DOHH2 (cell line): ENCODE data around the gene ADH1C.

ENCODE experiments used
- H3F3A ChIP-seq: fragments of 200-600 bp; sonication (generic), shearing (Covaris generic); 2 replicates; pipeline ENCODE4 v1.6.0; 2016; ENCODE audit warnings: antibody characterized with exemption, mild to moderate bottlenecking; ENCODE audit not compliant: control insufficient read depth, insufficient read depth
- H3K27ac ChIP-seq: fragments of 200-600 bp; sonication (generic); 2 replicates; pipeline ENCODE4 v1.5.1; 2014; ENCODE audit warnings: low read depth, mild to moderate bottlenecking, low read length, moderate library complexity
- H3K27me3 ChIP-seq: fragments of 200-600 bp; sonication (generic); 2 replicates; pipeline ENCODE4 v1.6.1; 2014; ENCODE audit warnings: mild to moderate bottlenecking, low read length, mixed read lengths; ENCODE audit not compliant: control insufficient read depth
- H3K36me3 ChIP-seq: fragments of 200-600 bp; sonication (generic); 2 replicates; pipeline ENCODE4 v1.6.1; 2014; ENCODE audit warnings: mild to moderate bottlenecking, low read length, moderate library complexity, mixed read lengths; ENCODE audit not compliant: control insufficient read depth
- H3K4me1 ChIP-seq: fragments of 200-600 bp; sonication (generic); 2 replicates; pipeline ENCODE4 v1.6.1; 2014; ENCODE audit warnings: mild to moderate bottlenecking, low read length, mixed read lengths; ENCODE audit not compliant: control insufficient read depth
- H3K4me2 ChIP-seq: fragments of 200-600 bp; sonication (generic); 2 replicates; pipeline ENCODE4 v1.6.0; 2014; ENCODE audit warnings: mild to moderate bottlenecking, low read length, moderate library complexity
- H3K4me3 ChIP-seq: fragments of 200-600 bp; sonication (generic); 2 replicates; pipeline ENCODE4 v1.5.1; 2014; ENCODE audit warnings: mild to moderate bottlenecking, low read length, mixed read lengths
- H3K79me2 ChIP-seq: fragments of 200-600 bp; sonication (generic); 2 replicates; pipeline ENCODE4 v1.6.1; 2014; ENCODE audit warnings: mild to moderate bottlenecking, low read length, mixed read lengths; ENCODE audit not compliant: control insufficient read depth
- H3K9me2 ChIP-seq: fragments of 200-600 bp; sonication (generic); replicated peaks from 2 replicates; pipeline ENCODE4 v1.6.1; 2014; ENCODE audit warnings: mild to moderate bottlenecking, low read length, mixed read lengths; ENCODE audit not compliant: control insufficient read depth
- H3K9me3 ChIP-seq: fragments of 200-600 bp; sonication (generic); 2 replicates; pipeline ENCODE4 v1.6.1; 2014; ENCODE audit warnings: antibody characterized with exemption, low read length, mixed read lengths; ENCODE audit not compliant: control insufficient read depth, insufficient read depth
- H4K20me1 ChIP-seq: fragments of 200-600 bp; sonication (generic); 2 replicates; pipeline ENCODE4 v1.6.0; 2014; ENCODE audit warnings: low read depth, mild to moderate bottlenecking, antibody characterized with exemption, low read length, moderate library complexity; ENCODE audit not compliant: control insufficient read depth, insufficient read depth
- CTCF ChIP-seq: fragments of 200-600 bp; sonication (generic); IDR thresholded peaks from one replicate; pipeline ENCODE4 v1.5.1; 2014; ENCODE audit warnings: antibody characterized with exemption, mild to moderate bottlenecking, low read depth, low read length; ENCODE audit not compliant: poor library complexity, severe bottlenecking
- EZH2phosphoT487 ChIP-seq: fragments of 200-600 bp; sonication (generic); IDR thresholded peaks from 2 replicates; pipeline ENCODE4 v1.6.1; 2017; ENCODE audit warnings: borderline replicate concordance, mild to moderate bottlenecking, antibody characterized with exemption, low read length, moderate library complexity, mixed read lengths

ADH1C gene

DNA sequence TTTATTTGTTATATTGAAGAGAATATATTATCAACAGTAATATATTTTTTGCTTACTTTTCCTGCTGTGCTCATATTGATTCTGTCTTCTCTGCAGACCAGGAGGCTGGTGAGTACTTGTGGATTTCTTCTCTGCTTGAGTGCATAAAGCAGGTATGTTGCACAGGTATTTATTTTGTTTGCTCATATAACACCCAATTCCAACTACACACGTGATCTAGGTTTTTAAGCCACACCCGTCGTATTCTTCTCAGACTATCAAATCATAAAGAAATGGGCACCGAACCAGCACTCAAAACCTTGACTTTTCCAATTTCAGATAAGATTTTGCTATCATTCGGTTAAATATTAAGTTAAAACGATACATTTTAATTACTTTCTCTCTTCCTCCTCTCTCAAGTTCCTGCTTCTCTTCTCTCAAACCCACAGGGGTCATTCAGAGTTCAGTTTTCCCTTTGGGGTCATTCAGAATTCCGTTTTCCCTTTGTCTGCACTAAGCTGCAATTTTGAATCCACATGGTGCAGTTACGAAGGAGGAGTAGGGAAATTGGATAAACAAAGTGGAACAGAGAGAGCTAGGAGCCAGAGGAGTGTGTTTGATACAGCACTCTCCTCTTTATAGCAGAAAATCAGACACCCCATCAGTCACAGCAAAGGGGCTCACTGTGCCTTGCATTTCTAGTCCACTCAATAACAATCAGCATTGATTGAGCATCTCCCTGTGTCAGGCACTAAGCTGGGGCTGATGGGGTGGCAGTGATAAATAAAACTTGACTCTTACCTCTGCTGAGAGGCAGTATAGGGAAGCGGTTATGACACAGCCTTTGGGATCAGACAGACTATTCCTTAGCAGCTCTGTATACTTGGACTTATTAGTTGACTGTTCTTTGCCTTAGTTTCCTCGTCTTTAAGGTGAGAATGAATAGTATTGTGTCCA is at the start of gene ADH1C:
TSS of gene ADH1C (minus strand) at position 145 of the 936 bp plus-strand sequence. CDS start at position 74, 71 bp downstream.
- Histone ChIP-seq H3K79me2 (no peaks in the 10 kb centered on the region), H3K4me1 (no peaks in the 10 kb centered on the region), H3K9me3 (no peaks in the 10 kb centered on the region), H3K27ac (no peak within 1 kb of the TSS), H3K27me3 (no peaks in the 10 kb centered on the region), H3K9me2 (no peaks in the 10 kb centered on the region), H3K4me2 (no peak within 1 kb of the TSS), H3F3A (no peaks in the 10 kb centered on the region), H4K20me1 (no peaks in the 10 kb centered on the region), H3K36me3 (no peaks in the 10 kb centered on the region), H3K4me3 (no peak within 1 kb of the TSS)
- no peak for TF ChIP-seq CTCF
- TF ChIP-seq EZH2phosphoT487, result no peak

DNA sequence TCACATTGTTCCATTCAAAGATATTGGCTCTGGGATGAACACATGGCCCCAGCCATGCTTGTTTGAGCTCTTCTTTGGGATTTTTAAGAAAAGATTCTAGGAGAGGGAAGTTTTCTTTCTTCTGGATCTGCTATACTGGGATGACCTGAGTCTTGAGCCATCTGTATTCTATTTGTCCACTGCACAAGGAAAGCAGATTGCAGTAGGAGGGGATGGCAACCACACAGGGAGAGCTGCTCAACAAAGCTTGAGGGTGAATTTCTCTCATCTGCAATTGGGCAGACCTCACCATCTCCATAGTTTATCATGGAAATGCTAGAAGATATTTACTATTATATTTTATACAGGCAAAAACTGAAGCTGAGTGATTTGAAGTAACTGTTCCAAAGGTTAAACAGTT is 48.3 kb upstream of the ADH1C start:
- H3K27me3 ChIP-seq, result peaks cover 17% of the 10 kb centered on the region
- H3K9me2 ChIP-seq, result no peaks in the 10 kb centered on the region
- H3K4me2 ChIP-seq, result no peak overlapping the region
- H4K20me1 ChIP-seq, result no peaks in the 10 kb centered on the region
- H3K27ac ChIP-seq, result no peak overlapping the region
- no peak overlapping the region for H3K4me3 ChIP-seq
- H3K79me2 ChIP-seq, result no peaks in the 10 kb centered on the region
- no peaks in the 10 kb centered on the region for H3F3A ChIP-seq
- TF ChIP-seq EZH2phosphoT487, result no peak
- no peaks in the 10 kb centered on the region for H3K36me3 ChIP-seq
- no peaks in the 10 kb centered on the region for H3K9me3 ChIP-seq
- no peaks in the 10 kb centered on the region for H3K4me1 ChIP-seq

- Histone ChIP-seq H3K4me1 (no peaks in the 10 kb centered on the region), H3F3A (no peaks in the 10 kb centered on the region), H3K9me2 (no peaks in the 10 kb centered on the region), H3K79me2 (no peaks in the 10 kb centered on the region), H3K27ac (no peak overlapping the region), H3K4me3 (no peak overlapping the region), H3K36me3 (no peaks in the 10 kb centered on the region), H4K20me1 (no peaks in the 10 kb centered on the region), H3K27me3 (peaks cover 4% of the 10 kb centered on the region), H3K9me3 (no peaks in the 10 kb centered on the region), H3K4me2 (no peak overlapping the region)
- TF ChIP-seq CTCF (no peak), EZH2phosphoT487 (no peak)
Observed at GRCh38 chr4:99399017-99399416, 46.5 kb upstream of the ADH1C start.
